ENCODE data around the gene RAB23. TPM values are rescaled to one million over a fixed set of nuclear protein-coding genes. Genes with fewer than 3 reads are reported as not detected.

RAB23 gene
- total RNA-seq, 6 donors from 2014 or later, result 6.3 to 19.7 (median 9.1) TPM

GRCh38 chr6:57257911-57258541 is 35.9 kb upstream of the RAB23 start:
- peak overlapping the region in 3 of 4 donors; percentile 1 to 22 (median 2) for H3K27ac ChIP-seq
- no peak for TF ChIP-seq EP300 (IDR thresholded peaks at IDR 0.05)
- TF ChIP-seq POLR2AphosphoS5 (IDR thresholded peaks at IDR 0.05), result no peak
- no peak for TF ChIP-seq CTCF (IDR thresholded peaks at IDR 0.05)
- TF ChIP-seq POLR2A (IDR thresholded peaks at IDR 0.05), result no peak
- H3K36me3 ChIP-seq, result no peaks in the 10 kb centered on the region
- no peak overlapping the region for H3K4me3 ChIP-seq
- H3K9me3 ChIP-seq, result no peaks in the 10 kb centered on the region
- no peaks in the 10 kb centered on the region for H3K27me3 ChIP-seq
- no peaks in the 10 kb centered on the region for H3K4me1 ChIP-seq
- WGBS, 2 donors, result 75% methylated on average over 10 of the region's 10 CpGs
- ATAC-seq (ENCODE audit: low FRiP score in 2 of 2) (peak; percentile 39 to 77), DNase-seq (no peak)

DNA sequence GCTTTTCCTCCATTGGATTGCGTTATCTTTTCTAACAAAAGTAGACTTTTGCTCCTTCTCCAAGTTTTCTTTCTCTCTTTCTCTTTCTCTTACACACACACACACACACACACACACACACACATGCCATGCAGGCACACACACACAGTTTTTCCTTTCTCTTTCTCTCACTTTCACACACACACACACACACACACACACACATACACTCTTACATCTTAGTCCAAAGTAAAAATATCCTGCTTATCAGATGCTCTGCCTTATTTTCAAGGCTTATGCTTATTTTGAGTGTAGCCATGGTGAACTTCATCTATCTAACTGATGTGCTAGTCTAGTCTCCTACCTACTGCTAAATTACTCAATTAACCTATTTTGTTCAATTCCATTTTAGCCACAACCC is 34.4 kb upstream of the RAB23 start:
- H3K4me1 ChIP-seq, result peaks cover 0 to 5% (median 0%) of the 10 kb centered on the region in 4 donors
- H3K4me3 ChIP-seq, result no peak overlapping the region
- no peaks in the 10 kb centered on the region for H3K36me3 ChIP-seq
- TF ChIP-seq CTCF (IDR thresholded peaks at IDR 0.05), result no peak
- no peak for TF ChIP-seq POLR2A (IDR thresholded peaks at IDR 0.05)
- TF ChIP-seq EP300 (IDR thresholded peaks at IDR 0.05), result no peak
- no peak for TF ChIP-seq POLR2AphosphoS5 (IDR thresholded peaks at IDR 0.05)
- DNase-seq (no peak), ATAC-seq (ENCODE audit: low FRiP score in 2 of 2) (no peak)
- no peaks in the 10 kb centered on the region for H3K9me3 ChIP-seq
- no peaks in the 10 kb centered on the region for H3K27me3 ChIP-seq
- no peak overlapping the region for H3K27ac ChIP-seq
- WGBS, 2 donors, result 76 to 88% methylated on average over 1 of the region's 1 CpG

DNA sequence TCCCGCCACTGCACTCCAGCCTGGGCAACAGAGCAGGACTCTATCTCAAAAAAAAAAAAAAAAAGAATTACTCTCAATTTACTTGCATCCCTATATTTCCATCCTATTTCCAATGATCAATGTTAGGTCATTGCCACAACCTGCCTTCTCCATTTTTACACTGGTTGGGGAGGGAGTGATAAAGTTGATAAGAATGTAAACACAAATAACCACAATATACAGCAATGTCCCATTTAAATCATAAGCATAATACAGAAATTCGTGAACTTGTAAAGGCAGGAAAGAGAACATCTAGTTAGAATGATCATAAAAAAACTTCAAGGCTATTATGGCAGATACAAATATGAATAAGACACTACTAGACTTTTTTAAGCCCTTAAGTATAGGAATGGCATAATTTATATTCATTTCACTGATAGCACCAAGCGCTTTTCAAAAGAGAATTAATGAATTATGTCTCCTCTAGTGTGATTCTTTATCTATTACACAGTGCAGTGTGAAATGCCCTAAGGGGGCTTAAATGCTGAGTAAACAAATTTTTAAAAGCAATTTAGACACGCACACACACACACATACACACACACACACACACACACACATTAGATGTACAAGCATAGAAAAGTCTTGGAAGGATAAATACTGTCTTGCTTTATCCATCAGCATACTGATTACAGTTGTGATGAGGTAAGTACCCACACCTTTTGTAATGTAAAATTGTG is 33.5 kb upstream of the RAB23 start:
- Histone ChIP-seq H3K36me3 (no peaks in the 10 kb centered on the region), H3K4me3 (no peak overlapping the region), H3K27ac (no peak overlapping the region), H3K4me1 (peaks cover 0 to 5% (median 0%) of the 10 kb centered on the region in 4 donors), H3K27me3 (no peaks in the 10 kb centered on the region), H3K9me3 (no peaks in the 10 kb centered on the region)
- DNase-seq, result no peak
- TF ChIP-seq CTCF (IDR thresholded peaks at IDR 0.05) (no peak), POLR2A (IDR thresholded peaks at IDR 0.05) (no peak), POLR2AphosphoS5 (IDR thresholded peaks at IDR 0.05) (no peak), EP300 (IDR thresholded peaks at IDR 0.05) (no peak)
- ATAC-seq (ENCODE audit: low FRiP score in 2 of 2), result no peak
- WGBS, 2 donors, result 87 to 88% methylated on average over 4 of the region's 4 CpGs

- no peaks in the 10 kb centered on the region for H3K36me3 ChIP-seq
- DNase-seq (no peak), ATAC-seq (ENCODE audit: low FRiP score in 2 of 2) (no peak)
- H3K27ac ChIP-seq, result no peak overlapping the region
- TF ChIP-seq POLR2AphosphoS5 (IDR thresholded peaks at IDR 0.05), result no peak
- no peak for TF ChIP-seq POLR2A (IDR thresholded peaks at IDR 0.05)
- no peak for TF ChIP-seq EP300 (IDR thresholded peaks at IDR 0.05)
- no peak for TF ChIP-seq CTCF (IDR thresholded peaks at IDR 0.05)
- H3K4me3 ChIP-seq, result no peak overlapping the region
- peaks cover 0 to 5% (median 0%) of the 10 kb centered on the region in 4 donors for H3K4me1 ChIP-seq
- 77 to 80% methylated on average over 4 of the region's 4 CpGs for WGBS, 2 donors
- no peaks in the 10 kb centered on the region for H3K27me3 ChIP-seq
- no peaks in the 10 kb centered on the region for H3K9me3 ChIP-seq
These were observed 32.1 kb upstream of the RAB23 start for GRCh38 chr6:57254055-57254717.

All from upper lobe of left lung (tissue), 6 donors.